GM18511 (cell line): ENCODE measurements around the gene SYT13.

ENCODE experiments used
- ATAC-seq: cut with Tn5 transposase; IDR thresholded peaks from one replicate; pipeline ENCODE4 v1.9.1; 2021; ENCODE audit warnings: mild to moderate bottlenecking, moderate library complexity; ENCODE audit not compliant: unreplicated experiment

SYT13 gene

GRCh38 chr11:45285930-45286632, at the start of gene SYT13:
SYT13 (minus strand) TSS chr11:45286341; CDS start chr11:45286207, 134 bp downstream.
- ATAC-seq, result no peak

- no peak for ATAC-seq
Observed at GRCh38 chr11:45335434-45335833, 49.3 kb upstream of the SYT13 start.

- ATAC-seq, result no peak
Observed at GRCh38 chr11:45334836-45335235, 48.7 kb upstream of the SYT13 start.

GRCh38 chr11:45334410-45334809, 48.3 kb upstream of the SYT13 start:
- no peak for ATAC-seq

- no peak for ATAC-seq
Observed at GRCh38 chr11:45333001-45333971, 47.1 kb upstream of the SYT13 start.

GRCh38 chr11:45332276-45332934, 46.3 kb upstream of the SYT13 start:
- no peak for ATAC-seq

GRCh38 chr11:45331839-45332238, 45.7 kb upstream of the SYT13 start:
- ATAC-seq, result no peak

- no peak for ATAC-seq
Observed at GRCh38 chr11:45328726-45329125, 42.6 kb upstream of the SYT13 start.

- ATAC-seq, result no peak
Observed at GRCh38 chr11:45324459-45324858, 38.3 kb upstream of the SYT13 start.

- no peak for ATAC-seq
Observed at GRCh38 chr11:45323601-45324249, 37.6 kb upstream of the SYT13 start.

- no peak for ATAC-seq
Observed at GRCh38 chr11:45322891-45323600, 36.9 kb upstream of the SYT13 start.

GRCh38 chr11:45322111-45322705, 36.1 kb upstream of the SYT13 start:
- ATAC-seq, result no peak

- ATAC-seq, result no peak
Observed at GRCh38 chr11:45321669-45322068, 35.5 kb upstream of the SYT13 start.

- ATAC-seq, result no peak
Observed at GRCh38 chr11:45321031-45321595, 35.0 kb upstream of the SYT13 start.

GRCh38 chr11:45320371-45320770, 34.2 kb upstream of the SYT13 start:
- ATAC-seq, result no peak

- no peak for ATAC-seq
Observed at GRCh38 chr11:45319077-45319476, 32.9 kb upstream of the SYT13 start.

GRCh38 chr11:45318516-45318915, 32.4 kb upstream of the SYT13 start:
- no peak for ATAC-seq

- no peak for ATAC-seq
Observed at GRCh38 chr11:45316258-45316657, 30.1 kb upstream of the SYT13 start.

GRCh38 chr11:45314900-45315299, 28.8 kb upstream of the SYT13 start:
- ATAC-seq, result no peak
